Thoracic aorta (tissue), 2 donors: ENCODE results near the gene SPPL2A. TPM values are rescaled to one million over a fixed set of nuclear protein-coding genes. Genes with fewer than 3 reads are reported as not detected.

Source experiments
- ATAC-seq: fragments of 150-250 bp; one replicate; pipeline ENCODE4 v1.8.0; 2017; ENCODE audit warnings: low read depth; ENCODE audit not compliant: insufficient number of reproducible peaks, low FRiP score
- DNase-seq: peaks from one replicate; pipeline ENCODE4 v3.0.0-alpha.2; 2020; ENCODE audit warnings: low spot score
- H3K27ac ChIP-seq, 2 donors: fragments of 200-600 bp; sonication (generic); 1 replicate in 1 of 2; 2 replicates in 1 of 2; pipeline ENCODE4 v1.5.1; 2016; ENCODE audit warnings: mild to moderate bottlenecking in 2 of 2, moderate library complexity in 2 of 2
- H3K27me3 ChIP-seq: fragments of 200-600 bp; sonication (generic); replicated peaks from 2 replicates; pipeline ENCODE4 v1.6.0; 2016; ENCODE audit warnings: mild to moderate bottlenecking; ENCODE audit not compliant: insufficient read depth
- H3K36me3 ChIP-seq: fragments of 200-600 bp; sonication (generic); one replicate; pipeline ENCODE4 v1.5.1; 2016
- H3K4me1 ChIP-seq, 2 donors: fragments of 200-600 bp; sonication (generic); 1 replicate in 1 of 2; 2 replicates in 1 of 2; pipeline versions ENCODE4 v1.5.1 to v1.6.0; 2016; ENCODE audit warnings: low read depth in 2 of 2, mild to moderate bottlenecking in 1 of 2; ENCODE audit not compliant: control insufficient read depth in 1 of 2
- H3K4me3 ChIP-seq: fragments of 200-600 bp; sonication (generic); 2 replicates; pipeline ENCODE4 v1.5.1; 2016; ENCODE audit warnings: mild to moderate bottlenecking
- H3K9me3 ChIP-seq: fragments of 200-600 bp; sonication (generic); 2 replicates; pipeline ENCODE4 v1.5.1; 2016
- total RNA-seq, 2 donors: library from RNA; depleted of rRNA; stranded (reverse); fragments of >200 nt; gene quantifications; one replicate each; pipeline versions ENCODE4 v1.1.0 to v1.2.3, GENCODE V29; 2016
- TF ChIP-seq, protein P1 (sequence below): fragments of 200-600 bp; sonication (generic); IDR thresholded peaks from one replicate; pipeline ENCODE4 v1.5.1; 2019; ENCODE audit warnings: antibody characterized with exemption

SPPL2A gene
- total RNA-seq, 2 donors from 2014 or later = 281 to 500 TPM

GRCh38 chr15:50665938-50666337, 99.6 kb downstream of the SPPL2A start:
- ATAC-seq (no peak), DNase-seq (no peak)
- H3K27me3 ChIP-seq = no peaks in the 10 kb centered on the region
- no peak overlapping the region for H3K4me3 ChIP-seq
- H3K36me3 ChIP-seq = peaks cover 7% of the 10 kb centered on the region
- no peak overlapping the region for H3K27ac ChIP-seq
- H3K9me3 ChIP-seq = no peaks in the 10 kb centered on the region
- TF ChIP-seq, protein P1, sequence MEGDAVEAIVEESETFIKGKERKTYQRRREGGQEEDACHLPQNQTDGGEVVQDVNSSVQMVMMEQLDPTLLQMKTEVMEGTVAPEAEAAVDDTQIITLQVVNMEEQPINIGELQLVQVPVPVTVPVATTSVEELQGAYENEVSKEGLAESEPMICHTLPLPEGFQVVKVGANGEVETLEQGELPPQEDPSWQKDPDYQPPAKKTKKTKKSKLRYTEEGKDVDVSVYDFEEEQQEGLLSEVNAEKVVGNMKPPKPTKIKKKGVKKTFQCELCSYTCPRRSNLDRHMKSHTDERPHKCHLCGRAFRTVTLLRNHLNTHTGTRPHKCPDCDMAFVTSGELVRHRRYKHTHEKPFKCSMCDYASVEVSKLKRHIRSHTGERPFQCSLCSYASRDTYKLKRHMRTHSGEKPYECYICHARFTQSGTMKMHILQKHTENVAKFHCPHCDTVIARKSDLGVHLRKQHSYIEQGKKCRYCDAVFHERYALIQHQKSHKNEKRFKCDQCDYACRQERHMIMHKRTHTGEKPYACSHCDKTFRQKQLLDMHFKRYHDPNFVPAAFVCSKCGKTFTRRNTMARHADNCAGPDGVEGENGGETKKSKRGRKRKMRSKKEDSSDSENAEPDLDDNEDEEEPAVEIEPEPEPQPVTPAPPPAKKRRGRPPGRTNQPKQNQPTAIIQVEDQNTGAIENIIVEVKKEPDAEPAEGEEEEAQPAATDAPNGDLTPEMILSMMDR = no peak
- H3K4me1 ChIP-seq = no peaks in the 10 kb centered on the region

DNA sequence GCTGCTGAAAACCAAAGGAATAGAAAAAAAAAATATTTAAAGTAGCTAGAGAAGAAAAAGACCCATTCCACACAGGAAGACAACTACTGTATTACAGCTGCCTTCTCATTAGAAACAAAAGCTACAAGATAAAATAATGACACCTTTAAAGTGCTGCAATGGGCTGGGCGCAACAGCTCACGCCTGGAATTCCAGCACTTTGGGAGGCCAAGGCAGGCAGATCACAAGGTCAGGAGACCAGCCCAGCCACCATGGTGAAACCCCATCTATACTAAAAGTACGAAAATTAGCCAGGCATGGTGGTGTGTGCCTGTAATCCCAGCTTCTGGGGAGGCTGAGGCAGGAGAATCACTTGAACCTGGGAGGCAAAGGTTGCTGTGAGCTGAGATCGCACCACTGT, 110.0 kb downstream of the SPPL2A start:
- no peak for ATAC-seq
- Histone ChIP-seq H3K27ac (no peak overlapping the region), H3K9me3 (no peaks in the 10 kb centered on the region), H3K27me3 (no peaks in the 10 kb centered on the region), H3K36me3 (peaks cover 23% of the 10 kb centered on the region), H3K4me3 (no peak overlapping the region), H3K4me1 (no peaks in the 10 kb centered on the region)
- TF ChIP-seq, protein P1 = no peak
- DNase-seq = no peak

DNA sequence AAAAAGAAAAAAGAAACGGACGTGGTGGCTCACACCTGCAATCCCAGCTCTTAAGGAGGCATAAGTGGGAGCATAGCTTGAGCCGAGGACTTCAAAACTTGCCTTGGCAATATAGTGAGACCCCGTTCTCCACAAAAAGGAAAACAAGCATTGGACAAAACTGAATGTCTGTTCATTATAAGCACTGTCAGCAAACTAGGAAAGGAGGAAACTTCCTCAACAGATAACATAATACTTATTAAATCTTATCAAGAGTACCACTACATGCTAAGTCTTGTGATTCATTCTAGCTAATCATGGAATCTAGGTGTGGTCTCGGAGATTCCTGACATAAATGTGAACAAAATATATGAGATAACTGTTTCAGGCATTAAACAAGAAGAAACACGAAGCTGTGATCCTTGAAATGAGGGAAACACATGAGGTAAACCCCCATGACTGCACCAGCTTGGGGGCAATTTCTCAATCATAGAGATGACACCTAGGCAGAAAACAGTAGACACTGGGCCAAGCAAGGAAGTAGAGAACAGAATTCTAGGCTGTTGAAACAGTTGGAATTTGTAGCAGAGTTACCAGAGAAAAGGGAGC, 112.3 kb downstream of the SPPL2A start:
- ATAC-seq = no peak
- Histone ChIP-seq H3K4me1 (no peaks in the 10 kb centered on the region), H3K27ac (no peak overlapping the region), H3K27me3 (no peaks in the 10 kb centered on the region), H3K4me3 (no peak overlapping the region), H3K36me3 (peaks cover 18% of the 10 kb centered on the region), H3K9me3 (no peaks in the 10 kb centered on the region)
- TF ChIP-seq, protein P1 = no peak
- no peak for DNase-seq

DNA sequence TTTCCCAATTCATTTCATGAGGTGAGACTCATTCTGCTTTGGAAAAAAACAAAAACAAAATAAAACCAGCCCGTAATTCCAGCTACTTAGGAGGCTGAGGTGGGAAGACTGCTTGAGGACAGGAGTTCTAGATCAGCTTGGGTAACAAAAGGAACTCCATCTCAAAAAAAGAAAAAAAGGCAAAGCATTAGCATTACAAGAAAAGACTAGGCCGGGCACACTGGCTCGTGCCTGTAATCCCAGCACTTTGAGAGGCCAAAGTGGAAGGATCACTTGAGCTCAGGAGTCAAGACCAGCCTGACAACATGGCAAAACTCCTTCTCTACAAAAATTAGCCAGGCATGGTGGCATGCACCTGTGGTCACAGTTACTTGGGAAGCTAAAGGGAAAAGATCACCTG, 112.8 kb downstream of the SPPL2A start:
- DNase-seq (no peak), ATAC-seq (no peak)
- no peaks in the 10 kb centered on the region for H3K9me3 ChIP-seq
- peaks cover 18% of the 10 kb centered on the region for H3K36me3 ChIP-seq
- TF ChIP-seq, protein P1 = no peak
- H3K27ac ChIP-seq = no peak overlapping the region
- no peaks in the 10 kb centered on the region for H3K4me1 ChIP-seq
- H3K4me3 ChIP-seq = no peak overlapping the region
- no peaks in the 10 kb centered on the region for H3K27me3 ChIP-seq

Other genes starting within 250 kb of the SPPL2A start
- not detected for gene USP50, start 219.0 kb downstream of the SPPL2A start, total RNA-seq
- 10 to 100 TPM; 45.9 to 61.7 TPM for gene TRPM7, start 78.9 kb downstream of the SPPL2A start, total RNA-seq
- gene AP4E1, start 143.0 kb upstream of the SPPL2A start, total RNA-seq = 10 to 100 TPM in 1 of 2 donors, 1 to 10 TPM in 1; 5.4 to 11.9 TPM